ENCODE results near the gene SFRP4.

SFRP4 gene

GRCh38 chr7:37924491-37925041 lies 7.9 kb upstream of the SFRP4 start:
- FAIRE-seq: peak; percentile 83

- FAIRE-seq: no peak
Measured at GRCh38 chr7:37923996-37924395, 7.4 kb upstream of the SFRP4 start.

DNA sequence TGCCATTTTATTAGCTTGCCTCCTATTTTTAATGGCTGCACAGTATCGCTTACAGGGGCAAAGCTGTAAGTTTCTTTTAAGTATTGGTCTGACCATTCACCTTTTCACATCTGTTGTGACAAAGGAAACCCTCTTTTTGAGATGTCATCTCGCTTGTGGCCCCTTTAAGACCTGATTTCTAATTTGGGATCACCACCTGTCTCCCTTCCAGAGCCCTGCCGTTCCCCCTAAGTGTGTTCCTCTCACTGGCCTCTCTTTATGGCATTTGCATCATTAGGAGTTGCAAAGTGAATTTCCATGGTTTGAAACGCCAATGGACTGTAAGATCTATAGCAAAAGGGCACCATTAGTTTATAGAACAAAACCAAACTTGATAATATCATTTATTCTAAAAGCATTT lies 5.3 kb upstream of the SFRP4 start:
- FAIRE-seq: no peak

DNA sequence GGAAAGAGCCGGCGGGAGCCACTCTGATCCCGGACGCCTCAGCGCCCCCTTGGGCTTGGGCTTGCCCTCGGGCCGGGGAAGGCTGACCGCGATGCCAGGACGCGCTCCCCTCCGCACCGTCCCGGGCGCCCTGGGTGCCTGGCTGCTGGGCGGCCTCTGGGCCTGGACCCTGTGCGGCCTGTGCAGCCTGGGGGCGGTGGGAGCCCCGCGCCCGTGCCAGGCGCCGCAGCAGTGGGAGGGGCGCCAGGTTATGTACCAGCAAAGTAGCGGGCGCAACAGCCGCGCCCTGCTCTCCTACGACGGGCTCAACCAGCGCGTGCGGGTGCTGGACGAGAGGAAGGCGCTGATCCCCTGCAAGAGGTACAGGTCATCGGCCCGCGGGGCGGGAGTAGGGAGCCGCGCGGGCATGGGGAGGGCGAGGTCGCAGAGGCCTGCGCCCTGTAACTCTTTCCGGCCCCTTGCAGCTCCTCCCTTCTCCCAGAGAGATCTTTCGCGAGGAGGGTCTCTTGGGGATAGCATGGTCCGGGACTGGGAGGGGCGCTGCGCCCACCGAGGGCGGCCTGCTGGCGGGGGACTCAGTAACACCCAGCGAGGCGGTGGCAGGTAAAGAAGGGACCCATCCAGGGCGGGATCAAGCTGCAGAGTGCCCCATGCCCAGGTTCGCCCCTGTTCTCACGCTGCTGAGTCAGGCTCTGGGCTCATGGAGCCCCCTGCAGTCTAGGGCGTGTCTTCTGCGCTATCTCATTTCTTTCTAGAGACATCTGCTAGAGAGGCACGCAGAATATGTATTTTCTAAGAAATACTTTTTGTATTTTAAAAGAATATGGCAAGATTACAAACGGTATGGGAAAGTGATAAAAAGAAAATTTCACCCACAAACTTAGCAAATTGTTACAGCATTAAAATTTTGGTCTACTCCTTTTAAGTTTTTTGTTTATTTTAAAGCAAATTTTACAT lies 4.5 kb upstream of the SFRP4 start:
- FAIRE-seq: peak; percentile 8

DNA sequence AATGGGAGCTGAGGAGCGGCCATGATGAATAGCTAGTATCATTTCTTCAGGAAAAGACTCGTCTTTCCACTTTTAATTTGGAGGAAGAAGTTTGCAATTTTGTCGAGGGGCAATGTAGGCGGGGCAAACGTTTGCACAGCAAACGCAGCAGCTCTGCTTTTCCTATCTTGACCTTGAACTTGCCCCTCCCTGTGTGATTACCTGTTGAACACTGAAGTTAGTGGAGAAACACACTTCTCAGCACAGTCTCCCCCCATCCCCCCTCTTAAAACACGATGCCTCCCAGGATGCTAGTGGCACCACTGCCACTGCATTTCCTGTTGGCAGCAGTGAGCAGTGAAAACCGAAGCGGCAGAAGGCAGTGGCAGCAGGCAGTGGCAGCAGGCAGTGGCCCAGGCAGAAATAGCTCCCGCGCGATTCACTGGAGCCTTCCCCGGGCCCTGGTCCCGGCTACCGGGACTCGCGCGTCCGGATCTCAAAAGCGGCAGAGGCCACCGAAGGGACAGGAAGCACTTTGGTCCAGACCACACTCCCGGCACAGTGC lies 3.8 kb upstream of the SFRP4 start, which contains the start of gene EPDR1:
Gene EPDR1, plus strand, starts transcription at position 336 of the 544 bp plus-strand sequence. CDS start 300 bp downstream, outside the sequence.
- no peak for FAIRE-seq

DNA sequence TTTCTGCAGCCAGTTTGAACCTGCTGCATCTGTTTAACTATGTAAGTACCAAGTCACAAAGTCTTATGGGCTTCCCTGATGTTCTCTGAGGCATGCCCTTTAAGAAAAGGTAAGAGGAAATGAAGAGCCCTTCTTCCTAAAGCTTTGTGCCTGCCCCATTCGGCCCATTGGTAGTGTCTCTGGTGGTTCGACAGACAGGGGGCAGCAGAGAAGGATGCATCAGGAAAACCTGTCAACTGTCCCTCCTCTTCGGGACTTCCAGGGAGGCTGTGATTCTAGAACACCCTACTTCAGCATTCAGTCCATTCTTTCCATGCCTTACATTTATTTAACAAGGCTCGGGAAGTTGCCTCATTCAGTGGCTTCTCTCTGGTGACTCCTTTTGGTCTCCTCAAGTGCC lies 1.9 kb upstream of the SFRP4 start:
- FAIRE-seq: no peak

GRCh38 chr7:37916017-37916672 lies 472 bp downstream of the SFRP4 start:
- no peak for FAIRE-seq

GRCh38 chr7:37915438-37915837 lies 1.2 kb downstream of the SFRP4 start:
- FAIRE-seq: peak; percentile 66

- no peak for FAIRE-seq
Measured at GRCh38 chr7:37912756-37913155, 3.9 kb downstream of the SFRP4 start.

- FAIRE-seq: no peak
Measured at GRCh38 chr7:37908221-37908788, 8.3 kb downstream of the SFRP4 start.

GRCh38 chr7:37901890-37902524 lies 14.6 kb downstream of the SFRP4 start:
- FAIRE-seq: peak; percentile 91

GRCh38 chr7:37901236-37901827 lies 15.3 kb downstream of the SFRP4 start:
- FAIRE-seq: peak; percentile 96

- no peak for FAIRE-seq
Measured at GRCh38 chr7:37899712-37900247, 16.8 kb downstream of the SFRP4 start.

DNA sequence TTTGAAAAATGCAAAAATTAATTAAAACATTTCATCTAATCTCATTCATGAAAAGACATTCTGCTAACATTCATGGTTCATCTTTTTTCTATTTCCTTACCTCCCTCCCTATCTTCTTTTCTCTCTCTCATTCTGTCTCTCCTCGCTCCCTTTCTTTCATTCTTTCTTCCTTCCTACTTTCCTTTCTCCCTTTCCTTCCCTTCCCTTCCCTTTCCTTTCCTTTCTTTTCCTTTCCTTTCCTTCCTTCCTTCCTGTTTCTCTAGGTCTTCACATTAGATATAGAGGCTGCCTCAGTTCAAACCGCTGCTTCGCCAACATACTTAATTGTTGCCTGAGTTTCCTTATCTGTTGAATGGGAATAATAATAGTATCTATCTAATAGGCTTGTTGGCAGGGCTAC lies 21.9 kb downstream of the SFRP4 start:
- no peak for FAIRE-seq

- no peak for FAIRE-seq
Measured at GRCh38 chr7:37893359-37893758, 23.3 kb downstream of the SFRP4 start.

DNA sequence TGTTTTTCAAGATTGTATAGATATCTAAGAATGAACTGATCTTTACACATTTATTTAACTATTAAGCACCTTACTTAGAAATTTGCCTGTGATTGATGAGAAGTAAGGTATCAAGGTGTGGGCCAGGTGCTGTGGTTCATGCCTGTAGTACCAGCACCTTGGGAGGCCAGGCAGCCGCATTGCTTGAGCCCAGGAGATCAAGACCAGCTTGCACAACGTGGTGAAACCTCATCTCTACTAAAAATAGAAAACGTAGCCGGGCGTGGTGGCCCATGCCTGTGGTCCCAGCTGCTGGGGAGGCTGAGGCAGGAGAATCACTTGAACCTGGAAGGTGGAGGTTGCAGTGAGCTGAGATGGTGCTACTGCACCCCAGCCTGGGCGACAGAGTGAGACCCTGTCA lies 34.5 kb downstream of the SFRP4 start:
- no peak for FAIRE-seq

Data from endometrium (tissue), 2 donors.